ENCODE measurements around the gene EFHD2. TPM values are rescaled to one million over a fixed set of nuclear protein-coding genes. Genes with fewer than 3 reads are reported as not detected.

The EFHD2 gene
- total and polyA plus RNA-seq, 12 donors = 47.4 to 119 (median 87.9) TPM

DNA sequence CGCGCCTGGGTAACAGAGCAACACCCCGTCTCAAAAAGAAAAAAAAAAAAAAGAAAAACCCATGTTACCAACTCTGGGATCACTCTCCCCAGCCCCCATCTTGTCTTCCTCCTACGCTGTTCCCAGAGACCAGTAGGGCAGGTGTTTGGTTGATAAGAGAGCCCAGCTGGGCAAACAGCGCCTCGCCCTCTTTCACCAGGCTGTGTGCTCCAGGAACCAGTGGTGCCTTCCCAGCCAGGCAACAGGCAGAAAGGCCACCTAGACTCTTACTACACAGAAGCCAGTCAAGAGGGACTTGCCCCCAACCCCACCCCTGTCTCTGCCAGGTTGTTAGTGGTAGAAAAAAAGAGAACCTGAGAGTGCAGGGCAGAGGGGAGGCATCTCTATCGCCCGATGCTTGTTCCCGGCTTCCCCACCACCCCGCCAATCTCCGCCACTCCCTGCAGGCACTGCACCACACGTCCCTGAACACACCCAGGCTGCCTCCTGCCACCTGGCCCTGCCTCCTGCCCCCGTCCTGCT, 14.5 kb downstream of the EFHD2 start:
- no peaks in the 10 kb centered on the region for H3K27me3 ChIP-seq
- H3K4me1 ChIP-seq (replicated peaks in 1 of 2) = peaks cover 13 to 38% of the 10 kb centered on the region in 2 donors
- intact Hi-C loops (cut with DNase I) = no loop called here
- peak overlapping the region in 1 of 5 donors; percentile 9 for H3K27ac ChIP-seq
- TF ChIP-seq POLR2A (IDR thresholded peaks at IDR 0.05) = no peak
- TF ChIP-seq, protein P1, sequence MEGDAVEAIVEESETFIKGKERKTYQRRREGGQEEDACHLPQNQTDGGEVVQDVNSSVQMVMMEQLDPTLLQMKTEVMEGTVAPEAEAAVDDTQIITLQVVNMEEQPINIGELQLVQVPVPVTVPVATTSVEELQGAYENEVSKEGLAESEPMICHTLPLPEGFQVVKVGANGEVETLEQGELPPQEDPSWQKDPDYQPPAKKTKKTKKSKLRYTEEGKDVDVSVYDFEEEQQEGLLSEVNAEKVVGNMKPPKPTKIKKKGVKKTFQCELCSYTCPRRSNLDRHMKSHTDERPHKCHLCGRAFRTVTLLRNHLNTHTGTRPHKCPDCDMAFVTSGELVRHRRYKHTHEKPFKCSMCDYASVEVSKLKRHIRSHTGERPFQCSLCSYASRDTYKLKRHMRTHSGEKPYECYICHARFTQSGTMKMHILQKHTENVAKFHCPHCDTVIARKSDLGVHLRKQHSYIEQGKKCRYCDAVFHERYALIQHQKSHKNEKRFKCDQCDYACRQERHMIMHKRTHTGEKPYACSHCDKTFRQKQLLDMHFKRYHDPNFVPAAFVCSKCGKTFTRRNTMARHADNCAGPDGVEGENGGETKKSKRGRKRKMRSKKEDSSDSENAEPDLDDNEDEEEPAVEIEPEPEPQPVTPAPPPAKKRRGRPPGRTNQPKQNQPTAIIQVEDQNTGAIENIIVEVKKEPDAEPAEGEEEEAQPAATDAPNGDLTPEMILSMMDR (IDR thresholded peaks at IDR 0.05) = no peak
- no peaks in the 10 kb centered on the region for H3K9me3 ChIP-seq (replicated peaks in 1 of 3)
- 72 to 83% (median 79%) methylated on average over 13 of the region's 13 CpGs for WGBS, 4 donors
- H3K36me3 ChIP-seq (replicated peaks in 1 of 2) = peaks cover 0 to 14% of the 10 kb centered on the region in 2 donors
- no peak overlapping the region for H3K4me3 ChIP-seq
- DNase-seq = peak in 2 of 7 donors; percentile 16 to 26

DNA sequence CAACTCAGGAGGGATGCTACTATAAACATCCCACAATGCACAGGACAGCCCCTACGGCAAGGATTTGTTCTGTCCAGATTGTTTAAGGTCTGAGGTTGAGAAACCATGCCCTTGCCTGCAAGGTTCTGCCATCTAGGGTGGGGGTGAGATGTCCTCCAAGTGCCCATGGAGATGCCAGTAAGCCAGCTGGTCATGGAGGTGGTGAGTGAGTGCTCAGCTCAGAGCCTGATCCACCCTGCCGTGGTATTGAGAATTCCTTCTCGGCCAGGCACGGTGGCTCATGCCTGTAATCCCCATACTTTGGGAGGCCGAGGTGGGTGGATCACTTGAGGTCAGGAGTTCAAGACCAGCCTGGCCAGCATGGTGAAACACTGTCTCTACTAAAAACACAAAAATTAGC, 15.3 kb downstream of the EFHD2 start:
- Histone ChIP-seq H3K36me3 (replicated peaks in 1 of 2) (peaks cover 0 to 14% of the 10 kb centered on the region in 2 donors), H3K27ac (peak overlapping the region in 1 of 5 donors; percentile 9), H3K4me1 (replicated peaks in 1 of 2) (peaks cover 13 to 39% of the 10 kb centered on the region in 2 donors), H3K27me3 (no peaks in the 10 kb centered on the region), H3K9me3 (replicated peaks in 1 of 3) (no peaks in the 10 kb centered on the region), H3K4me3 (no peak overlapping the region)
- DNase-seq = peak in 1 of 7 donors; percentile 7
- WGBS, 4 donors = 57 to 83% (median 78%) methylated on average over 1 to 5 of the region's 5 CpGs
- TF ChIP-seq, protein P1 (IDR thresholded peaks at IDR 0.05) = no peak
- no peak for TF ChIP-seq POLR2A (IDR thresholded peaks at IDR 0.05)
- intact Hi-C loops (cut with DNase I) = no loop called here

DNA sequence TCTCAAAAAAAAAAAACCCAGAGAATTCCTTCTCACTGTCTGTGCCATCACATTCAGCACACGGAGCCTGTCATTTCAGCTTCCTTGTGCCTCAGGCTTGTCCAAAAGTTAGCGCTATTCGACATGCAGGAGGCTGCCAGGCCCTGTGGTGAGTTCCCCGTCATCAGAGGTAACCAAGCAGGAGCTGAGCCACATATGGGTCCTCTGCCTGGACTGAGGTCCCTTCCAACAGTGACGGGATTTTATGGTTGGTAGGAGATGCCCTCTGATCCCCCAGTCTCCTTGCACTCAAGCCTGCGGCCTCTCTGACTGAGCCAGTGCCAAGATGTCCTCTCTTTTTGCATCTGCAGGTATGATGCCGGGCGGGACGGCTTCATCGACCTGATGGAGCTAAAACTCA, 15.8 kb downstream of the EFHD2 start:
- H3K36me3 ChIP-seq (replicated peaks in 1 of 2) = peaks cover 0 to 14% of the 10 kb centered on the region in 2 donors
- intact Hi-C loops (cut with DNase I) = no loop called here
- DNase-seq = no peak
- H3K4me3 ChIP-seq = no peak overlapping the region
- H3K27me3 ChIP-seq = no peaks in the 10 kb centered on the region
- no peaks in the 10 kb centered on the region for H3K9me3 ChIP-seq (replicated peaks in 1 of 3)
- H3K4me1 ChIP-seq (replicated peaks in 1 of 2) = peaks cover 13 to 43% of the 10 kb centered on the region in 2 donors
- TF ChIP-seq, protein P1 (IDR thresholded peaks at IDR 0.05) = no peak
- no peak for TF ChIP-seq POLR2A (IDR thresholded peaks at IDR 0.05)
- no peak overlapping the region for H3K27ac ChIP-seq
- WGBS, 4 donors = 94 to 99% (median 98%) methylated on average over 6 to 10 of the region's 10 CpGs

DNA sequence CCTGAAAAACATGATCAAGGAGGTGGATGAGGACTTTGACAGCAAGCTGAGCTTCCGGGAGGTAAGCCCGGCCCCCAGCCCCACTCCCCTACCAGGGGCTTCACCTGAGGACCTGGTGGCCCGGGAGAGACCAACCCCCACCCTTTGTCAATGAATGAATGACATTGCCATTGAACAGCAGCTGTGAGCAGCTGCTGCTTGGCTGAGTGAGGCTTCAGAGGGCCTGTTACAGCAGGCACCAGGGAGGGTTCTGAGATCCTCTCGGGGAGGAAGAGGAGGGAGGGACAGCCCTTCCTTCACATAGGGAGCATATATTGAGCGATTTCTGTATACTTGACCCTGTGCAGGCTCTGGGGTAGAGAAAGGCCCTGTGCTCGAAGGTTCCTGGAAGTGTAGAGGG, 16.3 kb downstream of the EFHD2 start:
- Histone ChIP-seq H3K4me1 (replicated peaks in 1 of 2) (peaks cover 13 to 41% of the 10 kb centered on the region in 2 donors), H3K36me3 (replicated peaks in 1 of 2) (peaks cover 0 to 14% of the 10 kb centered on the region in 2 donors), H3K27ac (peak overlapping the region in 4 of 5 donors; percentile 69 to 91 (median 76)), H3K9me3 (replicated peaks in 1 of 3) (no peaks in the 10 kb centered on the region), H3K4me3 (no peak overlapping the region), H3K27me3 (no peaks in the 10 kb centered on the region)
- TF ChIP-seq POLR2A (IDR thresholded peaks at IDR 0.05) = no peak
- DNase-seq = no peak
- 78 to 93% (median 85%) methylated on average over 4 to 6 of the region's 6 CpGs for WGBS, 4 donors
- intact Hi-C loops (cut with DNase I) = no loop called here
